GM10266 (cell line): ENCODE data around the gene NPM3.

Experiments
- DNase-seq: peaks from one replicate; pipeline ENCODE4 v3.0.0; 2012; ENCODE audit errors: extremely low spot score
- TF ChIP-seq, protein P1 (sequence below): IDR thresholded peaks from 2 replicates; pipeline ENCODE4 v1.5.1; 2012; ENCODE audit warnings: mild to moderate bottlenecking, low read depth; ENCODE audit not compliant: control insufficient read depth, insufficient read depth; ENCODE audit errors: missing control alignments

Gene NPM3

DNA sequence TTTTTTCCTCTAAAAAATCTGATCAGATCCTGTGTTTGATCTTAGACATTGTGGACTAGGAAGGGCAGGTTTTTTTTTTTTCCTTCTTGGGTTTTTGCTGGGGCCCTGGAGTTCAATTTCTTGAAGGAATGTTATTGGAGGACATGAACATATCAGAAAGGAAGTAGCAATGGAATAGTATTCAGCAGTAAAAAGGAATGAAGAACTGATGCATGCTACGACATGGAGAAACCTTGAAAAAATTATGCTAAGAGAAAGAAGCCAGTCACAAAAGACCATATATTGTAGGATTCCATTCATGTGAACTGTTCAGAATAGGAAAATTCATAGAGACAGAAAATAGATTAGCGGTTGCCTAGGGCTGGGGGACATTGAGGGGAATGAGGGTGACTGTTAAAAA lies 41.3 kb downstream of the NPM3 start:
- no peak for DNase-seq
- TF ChIP-seq, protein P1, sequence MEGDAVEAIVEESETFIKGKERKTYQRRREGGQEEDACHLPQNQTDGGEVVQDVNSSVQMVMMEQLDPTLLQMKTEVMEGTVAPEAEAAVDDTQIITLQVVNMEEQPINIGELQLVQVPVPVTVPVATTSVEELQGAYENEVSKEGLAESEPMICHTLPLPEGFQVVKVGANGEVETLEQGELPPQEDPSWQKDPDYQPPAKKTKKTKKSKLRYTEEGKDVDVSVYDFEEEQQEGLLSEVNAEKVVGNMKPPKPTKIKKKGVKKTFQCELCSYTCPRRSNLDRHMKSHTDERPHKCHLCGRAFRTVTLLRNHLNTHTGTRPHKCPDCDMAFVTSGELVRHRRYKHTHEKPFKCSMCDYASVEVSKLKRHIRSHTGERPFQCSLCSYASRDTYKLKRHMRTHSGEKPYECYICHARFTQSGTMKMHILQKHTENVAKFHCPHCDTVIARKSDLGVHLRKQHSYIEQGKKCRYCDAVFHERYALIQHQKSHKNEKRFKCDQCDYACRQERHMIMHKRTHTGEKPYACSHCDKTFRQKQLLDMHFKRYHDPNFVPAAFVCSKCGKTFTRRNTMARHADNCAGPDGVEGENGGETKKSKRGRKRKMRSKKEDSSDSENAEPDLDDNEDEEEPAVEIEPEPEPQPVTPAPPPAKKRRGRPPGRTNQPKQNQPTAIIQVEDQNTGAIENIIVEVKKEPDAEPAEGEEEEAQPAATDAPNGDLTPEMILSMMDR: no peak

DNA sequence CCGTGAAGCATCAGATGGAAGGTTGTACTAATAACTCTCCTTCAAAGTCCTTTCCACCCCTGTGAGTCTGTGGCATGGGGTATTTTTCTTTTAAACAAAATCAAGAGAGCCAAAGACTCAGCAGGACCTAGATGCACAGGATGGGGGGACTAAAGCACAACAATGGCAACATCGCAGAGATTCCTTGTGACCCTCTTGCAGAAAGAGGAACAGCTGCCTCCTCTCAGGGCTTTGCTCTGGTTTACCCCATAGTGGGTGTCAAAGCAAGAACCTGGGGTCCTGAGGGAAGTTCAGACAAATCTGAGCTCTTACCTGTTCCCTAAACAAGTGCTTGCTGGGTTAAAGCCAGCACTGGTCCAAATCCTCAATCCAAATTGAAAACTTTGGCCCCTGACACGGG lies 46.6 kb downstream of the NPM3 start:
- TF ChIP-seq, protein P1: no peak
- no peak for DNase-seq

DNA sequence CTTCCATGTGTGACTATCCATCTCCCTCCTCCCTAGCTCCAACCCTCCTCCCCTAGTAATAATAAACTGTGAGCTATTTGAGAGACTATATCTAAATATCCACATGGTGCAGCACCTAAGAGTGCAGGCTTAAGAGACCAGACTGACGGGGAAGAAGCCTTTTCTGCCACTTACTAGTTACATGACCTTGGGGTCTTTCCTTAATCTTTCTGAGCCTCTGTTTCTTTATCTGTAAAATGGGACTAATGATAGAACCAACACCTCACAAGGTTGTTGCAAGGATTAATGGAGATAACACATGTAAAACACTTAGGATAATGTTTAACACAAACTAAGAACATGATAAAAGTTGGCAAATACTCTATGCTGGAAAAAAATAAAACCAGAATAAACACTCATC lies 51.1 kb downstream of the NPM3 start:
- TF ChIP-seq, protein P1: no peak
- no peak for DNase-seq
